Measurements from ENCODE around the gene FTO.

The FTO gene

DNA sequence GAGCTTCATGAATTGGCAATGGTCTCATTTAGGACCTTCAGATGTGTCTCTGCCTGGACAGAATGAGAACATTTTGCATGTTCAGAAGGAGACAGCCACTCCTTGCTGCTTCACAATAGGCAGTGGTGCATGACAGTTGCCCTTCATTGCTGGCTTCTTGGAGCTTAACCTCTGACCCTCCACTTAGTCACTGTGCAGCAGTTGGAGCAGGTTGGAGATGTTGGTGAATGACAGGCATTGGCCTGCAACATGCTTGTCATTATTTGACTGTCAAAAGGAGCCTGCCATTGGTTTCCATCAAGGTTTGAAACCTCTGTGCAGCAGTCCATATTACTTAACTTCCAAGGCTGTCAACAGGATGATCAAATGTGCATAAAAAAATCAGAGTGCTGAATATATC is 22.7 kb downstream of the FTO start:
- TF ChIP-seq, protein P1, sequence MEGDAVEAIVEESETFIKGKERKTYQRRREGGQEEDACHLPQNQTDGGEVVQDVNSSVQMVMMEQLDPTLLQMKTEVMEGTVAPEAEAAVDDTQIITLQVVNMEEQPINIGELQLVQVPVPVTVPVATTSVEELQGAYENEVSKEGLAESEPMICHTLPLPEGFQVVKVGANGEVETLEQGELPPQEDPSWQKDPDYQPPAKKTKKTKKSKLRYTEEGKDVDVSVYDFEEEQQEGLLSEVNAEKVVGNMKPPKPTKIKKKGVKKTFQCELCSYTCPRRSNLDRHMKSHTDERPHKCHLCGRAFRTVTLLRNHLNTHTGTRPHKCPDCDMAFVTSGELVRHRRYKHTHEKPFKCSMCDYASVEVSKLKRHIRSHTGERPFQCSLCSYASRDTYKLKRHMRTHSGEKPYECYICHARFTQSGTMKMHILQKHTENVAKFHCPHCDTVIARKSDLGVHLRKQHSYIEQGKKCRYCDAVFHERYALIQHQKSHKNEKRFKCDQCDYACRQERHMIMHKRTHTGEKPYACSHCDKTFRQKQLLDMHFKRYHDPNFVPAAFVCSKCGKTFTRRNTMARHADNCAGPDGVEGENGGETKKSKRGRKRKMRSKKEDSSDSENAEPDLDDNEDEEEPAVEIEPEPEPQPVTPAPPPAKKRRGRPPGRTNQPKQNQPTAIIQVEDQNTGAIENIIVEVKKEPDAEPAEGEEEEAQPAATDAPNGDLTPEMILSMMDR (IDR thresholded peaks at IDR 0.05; ENCODE audit: extremely low read depth, missing control alignments) = no peak
- no peak for DNase-seq (ENCODE audit: low spot score)

- TF ChIP-seq, protein P1 (IDR thresholded peaks at IDR 0.05; ENCODE audit: extremely low read depth, missing control alignments) = no peak
- DNase-seq (ENCODE audit: low spot score) = no peak
Measured at GRCh38 chr16:53730693-53731092, 26.7 kb downstream of the FTO start.

GRCh38 chr16:53732296-53732929 is 28.5 kb downstream of the FTO start:
- TF ChIP-seq, protein P1 (IDR thresholded peaks at IDR 0.05; ENCODE audit: extremely low read depth, missing control alignments) = no peak
- DNase-seq (ENCODE audit: low spot score) = no peak

- no peak for DNase-seq (ENCODE audit: low spot score)
- TF ChIP-seq, protein P1 (IDR thresholded peaks at IDR 0.05; ENCODE audit: extremely low read depth, missing control alignments) = no peak
Measured at GRCh38 chr16:53734908-53735307, 31.0 kb downstream of the FTO start.

DNA sequence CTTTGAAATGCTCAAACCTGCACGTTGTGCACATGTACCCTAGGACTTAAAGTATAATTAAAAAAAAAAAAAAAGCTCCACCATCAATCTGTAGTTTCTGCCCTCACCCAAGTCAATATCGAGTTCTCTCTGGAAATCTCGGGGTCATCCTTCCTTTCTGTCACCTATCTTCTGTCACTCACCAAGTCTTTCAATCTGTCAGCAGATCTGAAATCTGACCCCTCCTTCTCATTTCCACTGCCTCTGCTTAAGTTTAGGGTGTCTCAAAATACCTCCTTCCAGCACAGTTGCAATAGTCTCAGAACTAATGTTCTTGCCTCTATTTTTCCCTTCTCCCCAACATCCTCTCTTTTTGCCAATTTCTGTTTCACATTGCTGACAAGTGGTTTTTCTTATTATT is 32.3 kb downstream of the FTO start:
- no peak for DNase-seq (ENCODE audit: low spot score)
- TF ChIP-seq, protein P1 (IDR thresholded peaks at IDR 0.05; ENCODE audit: extremely low read depth, missing control alignments) = no peak

DNA sequence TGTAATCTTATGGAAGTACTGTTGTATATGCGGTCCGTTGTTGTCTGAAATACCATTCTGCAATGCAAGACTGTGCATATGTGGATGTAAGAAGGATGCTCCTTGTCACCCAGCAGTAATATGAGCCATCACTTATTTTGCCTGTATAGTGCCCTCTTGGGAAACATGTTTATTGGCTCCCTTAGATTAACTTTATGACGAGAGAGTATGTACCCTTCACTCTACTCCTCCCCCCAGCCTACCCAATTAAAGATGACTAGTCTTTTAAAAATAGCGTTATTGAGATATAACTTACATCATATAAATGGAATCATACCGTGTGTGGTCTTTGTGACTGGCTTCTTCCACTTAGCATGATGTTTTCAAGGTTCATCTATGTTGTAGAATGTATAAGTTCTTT is 33.6 kb downstream of the FTO start:
- TF ChIP-seq, protein P1 (IDR thresholded peaks at IDR 0.05; ENCODE audit: extremely low read depth, missing control alignments) = no peak
- DNase-seq (ENCODE audit: low spot score) = no peak

- DNase-seq (ENCODE audit: low spot score) = no peak
- TF ChIP-seq, protein P1 (IDR thresholded peaks at IDR 0.05; ENCODE audit: extremely low read depth, missing control alignments) = no peak
Measured at GRCh38 chr16:53740476-53740875, 36.5 kb downstream of the FTO start.

Data from GM20000 (cell line).